K562 (cell line): ENCODE results near the gene LMBR1. TPM values are rescaled to one million over a fixed set of nuclear protein-coding genes. Genes with fewer than 3 reads are reported as not detected.

ENCODE experiments used
- ATAC-seq: fragments of 200-7000 bp; cut with Tn5 transposase; 3 replicates; pipeline ENCODE4 v1.9.1; 2020; ENCODE audit warnings: moderate library complexity
- Bru-seq: library from RNA; stranded (reverse); fragments of 400-500 nt; gene quantifications from one replicate; lab custom pipeline; 2021; lab: Mats Ljungman, UMichigan
- BruChase-seq, 2 experiments: library from RNA; stranded (reverse); fragments of 400-500 nt; gene quantifications; one replicate each; lab custom pipeline; 2021; lab: Mats Ljungman, UMichigan
- BruUV-seq: library from RNA; stranded (reverse); fragments of 400-500 nt; replicated peaks from 2 replicates; lab custom pipeline; 2021; lab: Mats Ljungman, UMichigan
- CTCF ChIA-PET: fragments of 300-600 bp; formaldehyde crosslinking; extraction: SDS; loops from one replicate; lab custom pipeline; 2021; ENCODE audit warnings: low intra/inter-chr PET ratio; lab: Yijun Ruan, JAX
- POLR2A ChIA-PET: fragments of 300-600, 350-650 bp; sonication (Branson Sonifier 250); formaldehyde crosslinking; extraction: SDS; loops from one replicate; lab custom pipeline; 2021; ENCODE audit warnings: antibody characterized with exemption, inconsistent platforms; lab: Yijun Ruan, JAX
- DNase-seq, 4 experiments: peaks; one replicate each; pipeline versions ENCODE4 v3.0.0 to v3.0.0-alpha.2; 2011 to 2018; ENCODE audit warnings: low spot score in 3 of 4, mixed read lengths in 3 of 4; ENCODE audit errors: extremely low read depth in 1 of 4
- FAIRE-seq: peaks from 2 replicates; lab custom pipeline; 2011; peaks lifted over from hg19 to GRCh38; lab: Jason Lieb, UNC
- H2AFZ ChIP-seq: 2 replicates; pipeline ENCODE4 v1.6.0; 2011; ENCODE audit warnings: low read depth, low read length, control low read depth, inconsistent platforms
- H3K27ac ChIP-seq: fragments of 200-600 bp; 3 replicates; pipeline ENCODE4 v1.8.0; 2011; ENCODE audit warnings: low read depth, mild to moderate bottlenecking, control low read depth, inconsistent platforms, low read length, moderate library complexity, mixed read lengths; ENCODE audit errors: extremely low read depth
- H3K27me3 ChIP-seq, 2 experiments: fragments of 300-600 bp in 1 of 2; 2 replicates in 1 of 2; 3 replicates in 1 of 2; pipeline versions ENCODE4 v1.6.0 to v1.8.0; 2011; ENCODE audit warnings: inconsistent platforms in 2 of 2, low read length in 2 of 2, mild to moderate bottlenecking in 1 of 2, mixed read lengths in 1 of 2, moderate library complexity in 1 of 2; ENCODE audit not compliant: control insufficient read depth in 2 of 2, insufficient read depth in 2 of 2
- H3K36me3 ChIP-seq: fragments of 300-600 bp; 3 replicates; pipeline ENCODE4 v1.8.0; 2011; ENCODE audit warnings: mild to moderate bottlenecking, low read length, inconsistent platforms; ENCODE audit not compliant: control insufficient read depth, insufficient read depth
- H3K4me1 ChIP-seq, 2 experiments: fragments of 200-600 bp in 1 of 2; replicated peaks in 1 of 2; 2 replicates in 1 of 2; 3 replicates in 1 of 2; pipeline versions ENCODE4 v1.5.1 to v1.8.0; 2011; ENCODE audit warnings: inconsistent platforms in 2 of 2, low read length in 2 of 2, mild to moderate bottlenecking in 1 of 2, mixed read lengths in 1 of 2, moderate library complexity in 1 of 2; ENCODE audit not compliant: control insufficient read depth in 2 of 2, insufficient read depth in 2 of 2
- H3K4me2 ChIP-seq: 2 replicates; pipeline ENCODE4 v1.6.1; 2011; ENCODE audit warnings: low read length, control low read depth, inconsistent platforms, mixed read lengths; ENCODE audit not compliant: insufficient read depth
- H3K4me3 ChIP-seq: fragments of 200-600 bp; sonication (generic), shearing (Covaris generic); 2 replicates; pipeline ENCODE4 v1.5.1; 2016; ENCODE audit warnings: control low read depth, inconsistent platforms
- H3K79me2 ChIP-seq: fragments of 200-600 bp; 3 replicates; pipeline ENCODE4 v1.8.0; 2011; ENCODE audit warnings: low read length, inconsistent platforms; ENCODE audit not compliant: control insufficient read depth, insufficient read depth
- H3K9ac ChIP-seq, 2 experiments: 2 replicates each; pipeline versions ENCODE4 v1.6.0 to v1.6.1; 2011; ENCODE audit warnings: low read depth in 2 of 2, low read length in 2 of 2, control low read depth in 1 of 2, inconsistent platforms in 1 of 2, mild to moderate bottlenecking in 1 of 2, mixed read lengths in 1 of 2; ENCODE audit not compliant: insufficient read depth in 1 of 2
- H3K9me1 ChIP-seq: one replicate; pipeline ENCODE4 v1.6.0; 2011; ENCODE audit warnings: inconsistent platforms, mild to moderate bottlenecking, low read length, moderate library complexity; ENCODE audit not compliant: control insufficient read depth, insufficient read depth
- H3K9me3 ChIP-seq: replicated peaks from 2 replicates; pipeline ENCODE4 v1.5.1; 2011; ENCODE audit warnings: low read depth, low read length, inconsistent platforms; ENCODE audit not compliant: control insufficient read depth, insufficient read depth
- H4K20me1 ChIP-seq: replicated peaks from 2 replicates; pipeline ENCODE4 v1.6.1; 2011; ENCODE audit warnings: low read length, inconsistent platforms, mixed read lengths; ENCODE audit not compliant: control insufficient read depth, insufficient read depth
- DMBX1 ChIP-seq: fragments of 250-450 bp; sonication (Bioruptor Pico); IDR thresholded peaks from 2 replicates; pipeline ENCODE4 v1.8.0; 2022; ENCODE audit warnings: inconsistent platforms, mild to moderate bottlenecking, moderate library complexity, borderline replicate concordance
- NFIX ChIP-seq: fragments of 250-450 bp; sonication (Bioruptor Pico); IDR thresholded peaks from 2 replicates; pipeline ENCODE4 v1.4.0; 2020; ENCODE audit warnings: low read depth, mild to moderate bottlenecking, moderate library complexity
- NR1H2 ChIP-seq: sonication (generic); formaldehyde crosslinking; IDR thresholded peaks from 2 replicates; pipeline ENCODE4 v1.4.0; 2020; ENCODE audit warnings: mild to moderate bottlenecking, missing genetic modification reagents
- RBM22 ChIP-seq: fragments of 200-400 bp; formaldehyde crosslinking; IDR thresholded peaks from 2 replicates; pipeline ENCODE4 v1.6.1; 2018; ENCODE audit warnings: low read length, low read depth; ENCODE audit not compliant: poor library complexity, severe bottlenecking
- RNF219 ChIP-seq: fragments of 250-450 bp; sonication (Bioruptor Pico); IDR thresholded peaks from 2 replicates; pipeline ENCODE4 v1.5.0; 2022; ENCODE audit warnings: mild to moderate bottlenecking
- SNRNP70 ChIP-seq: fragments of 200-400 bp; formaldehyde crosslinking; optimal IDR thresholded peaks from 2 replicates; pipeline ENCODE3; 2017; ENCODE audit warnings: low read depth, low read length
- TARDBP ChIP-seq: fragments of 450-650 bp; IDR thresholded peaks from 2 replicates; pipeline ENCODE4 v1.6.1; 2016
- ZNF134 ChIP-seq: fragments of 250-450 bp; sonication (Bioruptor Pico); conservative IDR thresholded peaks from 2 replicates; pipeline ENCODE4 v1.4.0; 2020
- ZNF398 ChIP-seq: fragments of 250-450 bp; sonication (Bioruptor Pico); IDR thresholded peaks from 2 replicates; pipeline ENCODE4 v1.8.0; 2021; ENCODE audit warnings: moderate library complexity, mild to moderate bottlenecking, inconsistent platforms
- WGBS: fragments of 100-300 bp; shearing (Covaris generic); methylation state at CpG from one replicate; pipeline ENCODE4 v1.1.6; 2016; ENCODE audit warnings: low coverage, mixed read lengths; ENCODE audit not compliant: insufficient coverage; ENCODE audit errors: missing lambda C conversion rate; 5-methylcytosine and 5-hydroxymethylcytosine counted together
- in situ Hi-C: fragments of 300-500 bp; cut with MboI; formaldehyde crosslinking; loops from 4 replicates; pipeline ENCODE4 v1.15.0; 2018; ENCODE audit warnings: inconsistent platforms, mixed read lengths
- intact Hi-C: fragments of 100-400 bp; cut with micrococcal nuclease; formaldehyde crosslinking; loops from 2 replicates; pipeline ENCODE4 v1.14.2; 2022
- long read RNA-seq, 3 experiments: library from polyadenylated mRNA in 2 of 3; library from RNA in 1 of 3; unstranded in 2 of 3; stranded (forward) in 1 of 3; transcript quantifications; one replicate each; pipeline ENCODE4 v2.0.0, GENCODE V29; 2019 to 2022
- polyA minus RNA-seq, 3 experiments: library from RNA; depleted of rRNA, polyadenylated mRNA; stranded (reverse); fragments of >200 nt; gene quantifications; 2 replicates each; pipeline ENCODE4 v1.2.3, GENCODE V29; 2011
- polyA plus RNA-seq, 8 experiments: library from polyadenylated mRNA; depleted of rRNA in 4 of 8; stranded (reverse) in 5 of 8; unstranded in 3 of 8; fragments of >200 nt; fragmentation: Nextera tagmentation in 2 of 8; fragmentation: Illumina TruSeq in 1 of 8; extraction: Ambion mirVana in 2 of 8; extraction: Trizol in 1 of 8; gene quantifications; 2 replicates each; pipeline versions ENCODE4 v1.2.1 to v1.2.3, GENCODE V29; 2011 to 2014; ENCODE audit warnings: inconsistent platforms in 1 of 8, missing spikeins in 1 of 8
- total RNA-seq, 7 experiments: library from RNA; depleted of rRNA in 6 of 7; stranded (reverse); fragments of >200 nt in 6 of 7; fragmentation: Illumina TruSeq in 2 of 7; extraction: Trizol in 2 of 7; gene quantifications; 2 replicates each; pipeline versions ENCODE4 v1.2.1 to v1.2.3, GENCODE V29; 2011 to 2021; ENCODE audit warnings: low replicate concordance in 1 of 7

LMBR1 gene, protein sequence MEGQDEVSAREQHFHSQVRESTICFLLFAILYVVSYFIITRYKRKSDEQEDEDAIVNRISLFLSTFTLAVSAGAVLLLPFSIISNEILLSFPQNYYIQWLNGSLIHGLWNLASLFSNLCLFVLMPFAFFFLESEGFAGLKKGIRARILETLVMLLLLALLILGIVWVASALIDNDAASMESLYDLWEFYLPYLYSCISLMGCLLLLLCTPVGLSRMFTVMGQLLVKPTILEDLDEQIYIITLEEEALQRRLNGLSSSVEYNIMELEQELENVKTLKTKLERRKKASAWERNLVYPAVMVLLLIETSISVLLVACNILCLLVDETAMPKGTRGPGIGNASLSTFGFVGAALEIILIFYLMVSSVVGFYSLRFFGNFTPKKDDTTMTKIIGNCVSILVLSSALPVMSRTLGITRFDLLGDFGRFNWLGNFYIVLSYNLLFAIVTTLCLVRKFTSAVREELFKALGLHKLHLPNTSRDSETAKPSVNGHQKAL
- total RNA-seq (2011; cell fraction: chromatin; rRNA removed; ENCODE audit: low replicate concordance), result 221 and 364 TPM in 2 replicates
- 125 and 149 TPM in 2 replicates for total RNA-seq (2011; cell fraction: nucleolus; rRNA removed)
- total RNA-seq (2011; cell fraction: nucleoplasm; rRNA removed), result 218 and 331 TPM in 2 replicates
- total RNA-seq (2014; rRNA removed) (74.6 and 136 TPM in 2 replicates), total RNA-seq (2014; rRNA removed; fragmentation: Illumina TruSeq; extraction: Trizol) (59.9 and 67.3 TPM in 2 replicates), total RNA-seq (2015; rRNA removed; fragmentation: Illumina TruSeq; extraction: Trizol) (58.5 and 61.7 TPM in 2 replicates), total RNA-seq (2021) (89.1 and 90.0 TPM in 2 replicates), polyA plus RNA-seq (2011; rRNA removed) (33.6 and 82.0 TPM in 2 replicates), polyA plus RNA-seq (2014; fragmentation: Illumina TruSeq; extraction: Trizol) (49.8 and 49.9 TPM in 2 replicates), polyA plus RNA-seq (2014; fragmentation: Nextera tagmentation; extraction: Ambion mirVana) (1 to 10 TPM; 7.7 to 9.6 TPM), polyA plus RNA-seq (2014; rRNA removed) (49.0 and 50.9 TPM in 2 replicates), polyA minus RNA-seq (2011; rRNA and poly(A)+ RNA removed) (80.1 and 153 TPM in 2 replicates), Bru-seq, nascent RNA (percentile 91 among the genes with signal in this experiment), BruChase-seq, experiment 1, labeled RNA remaining after a 2-hour chase (percentile 91 among the genes with signal in this experiment), BruChase-seq, experiment 2, labeled RNA remaining after a 6-hour chase (percentile 87 among the genes with signal in this experiment)
- 36.1 and 51.5 TPM in 2 replicates for polyA plus RNA-seq (2011; cell fraction: cytosol; rRNA removed)
- 136 and 225 TPM in 2 replicates for polyA plus RNA-seq (2011; cell fraction: nucleus; rRNA removed)
- polyA plus RNA-seq (2012), result 38.8 and 45.6 TPM in 2 replicates
- polyA minus RNA-seq (2011; cell fraction: cytosol; rRNA and poly(A)+ RNA removed), result 53.8 and 63.2 TPM in 2 replicates
- 191 and 204 TPM in 2 replicates for polyA minus RNA-seq (2011; cell fraction: nucleus; rRNA and poly(A)+ RNA removed)
- long read RNA-seq, experiment 1, full-length matches to known transcripts, result 57 of 162 reads
- long read RNA-seq, experiment 1, partial matches to known transcripts, result 34 of 162 reads
- long read RNA-seq, experiment 1, other reads (novel, unspliced or antisense), result 71 of 162 reads
- long read RNA-seq, experiment 2, partial matches to known transcripts, result 6 of 46 reads
- long read RNA-seq, experiment 2, other reads (novel, unspliced or antisense), result 40 of 46 reads
- long read RNA-seq, experiment 3, full-length matches to known transcripts, result 11 of 24 reads
- long read RNA-seq, experiment 3, partial matches to known transcripts, result 3 of 24 reads
- long read RNA-seq, experiment 3, other reads (novel, unspliced or antisense), result 10 of 24 reads

DNA sequence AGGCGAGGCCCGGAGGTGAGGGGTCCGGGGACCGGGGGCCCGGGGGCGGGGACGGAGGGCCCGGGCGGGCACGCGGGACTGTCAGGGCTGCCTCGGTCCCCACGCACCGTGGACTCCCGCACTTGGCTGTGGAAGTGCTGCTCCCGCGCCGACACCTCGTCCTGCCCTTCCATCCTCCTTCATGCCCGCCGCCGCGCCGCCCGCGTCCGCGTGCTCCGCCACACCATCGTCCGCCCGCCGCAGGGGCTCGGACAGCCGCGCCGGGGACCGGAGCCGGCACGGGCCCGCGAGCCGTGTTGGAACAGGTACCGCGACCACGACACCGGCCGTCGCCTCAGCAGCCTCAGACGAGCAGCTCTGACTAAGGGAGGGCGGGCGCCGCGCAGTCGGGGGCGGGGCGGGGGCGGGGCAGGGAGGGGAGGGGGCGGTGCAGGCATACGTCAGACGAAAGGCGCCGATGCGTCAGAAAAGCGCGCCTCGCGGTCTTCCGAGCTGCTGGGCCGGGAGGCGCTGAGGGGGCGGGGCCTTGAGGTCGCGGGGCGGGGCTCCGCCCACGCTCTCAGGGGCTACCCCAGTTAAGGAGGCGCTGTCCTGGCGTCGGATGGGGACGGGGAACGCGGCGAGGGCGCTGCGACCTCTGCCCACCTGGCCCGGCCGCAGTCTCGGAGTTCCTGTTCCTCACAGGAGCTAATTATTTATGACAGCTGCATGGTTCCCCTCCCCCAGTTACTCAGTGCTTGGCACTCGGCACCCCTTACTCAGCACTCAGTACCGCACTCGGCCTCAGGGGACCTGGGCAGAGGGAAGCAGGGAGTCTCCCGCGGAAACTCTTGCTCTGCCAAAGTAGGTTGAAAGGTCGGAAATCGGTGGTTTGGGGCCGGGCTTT, at the start of gene LMBR1:
Gene LMBR1, minus strand, starts transcription at position 363 of the 886 bp plus-strand sequence. Its CDS starts 190 bp downstream, at position 173.
- H3K4me1 ChIP-seq, result peaks cover 13 to 30% of the 10 kb centered on the region in 2 experiments
- under 1% methylated on average over 49 of the region's 97 CpGs for WGBS
- DNase-seq, result peak; percentile 98 to 99 (median 98)
- H3K4me3 ChIP-seq, result peak within 1 kb of the TSS; percentile 77
- H3K79me2 ChIP-seq, result peaks cover 45% of the 10 kb centered on the region
- in situ Hi-C loops (no loop called here), intact Hi-C loops (loop anchor here (2.0 to 5.0 kb wide), 3 partner anchors 50 to 251 kb away; partner anchors contain the start of gene RNF32)
- peak within 1 kb of the TSS; percentile 95 for H2AFZ ChIP-seq
- CTCF ChIA-PET, result interaction anchor here (0.8 to 0.9 kb wide), 2 partner anchors 58 to 77 kb away, joined by 3 to 9 read pairs; no protein-coding TSS in a partner anchor
- H3K9me1 ChIP-seq, result no peaks in the 10 kb centered on the region
- no peaks in the 10 kb centered on the region for H3K9me3 ChIP-seq
- no TSS peak for BruUV-seq
- peak within 1 kb of the TSS; percentile 90 for H3K4me2 ChIP-seq
- peak within 1 kb of the TSS; percentile 89 for H3K27ac ChIP-seq
- H3K27me3 ChIP-seq, result no peaks in the 10 kb centered on the region
- peak; percentile 84 for FAIRE-seq
- no peaks in the 10 kb centered on the region for H3K36me3 ChIP-seq
- POLR2A ChIA-PET, result interaction anchor here (0.6 to 1.8 kb wide), 15 partner anchors 9 to 1470 kb away, joined by 3 to 14 read pairs (median 4); partner anchors contain the start of genes NOM1 and UBE3C
- peak; percentile 86 for ATAC-seq
- peak within 1 kb of the TSS; percentile 88 to 96 for H3K9ac ChIP-seq
- H4K20me1 ChIP-seq, result peaks cover 3% of the 10 kb centered on the region; the same call in 1 of the 2 replicates
- TF ChIP-seq RBM22 (peak; percentile 42), TARDBP (peak; percentile 71; the same call in 1 of the 2 replicates), NFIX (CRISPR knock-in tag) (no peak), ZNF398 (no peak), ZNF134 (CRISPR knock-in tag) (no peak), DMBX1 (peak; percentile 51; the same call in 1 of the 2 replicates), SNRNP70 (no peak), NR1H2 (CRISPR knock-in tag) (no peak), RNF219 (no peak)
